CD4-positive, alpha-beta T cell treated with Interleukin-21 for 1 hour (primary cell): ENCODE measurements around the gene PCDH9.

Source experiments
- DNase-seq: peaks from one replicate; pipeline ENCODE4 v3.0.0-alpha.2; 2020

The PCDH9 gene

GRCh38 chr13:66424422-66424821 lies 805.7 kb downstream of the PCDH9 start:
- DNase-seq: no peak

DNA sequence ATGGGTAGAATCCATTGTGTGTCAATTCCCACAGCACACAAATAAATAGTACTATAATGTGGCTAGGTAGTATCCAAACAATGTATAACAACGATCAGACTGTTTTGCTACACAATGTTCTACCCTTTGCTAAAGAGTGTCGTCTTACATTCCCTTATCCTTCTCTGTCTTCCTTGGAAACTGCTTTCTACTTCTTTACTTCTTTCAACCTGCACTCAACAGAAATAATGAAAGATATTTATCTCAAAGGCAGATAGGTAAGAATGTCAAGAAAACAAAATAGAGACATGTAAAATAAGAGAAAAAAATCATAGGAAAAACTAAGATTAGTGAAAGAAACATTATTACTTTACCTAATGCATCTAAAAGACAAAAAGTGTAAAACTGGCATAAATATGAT lies 814.7 kb downstream of the PCDH9 start:
- DNase-seq: no peak

GRCh38 chr13:66414066-66414800 lies 815.9 kb downstream of the PCDH9 start:
- no peak for DNase-seq

DNA sequence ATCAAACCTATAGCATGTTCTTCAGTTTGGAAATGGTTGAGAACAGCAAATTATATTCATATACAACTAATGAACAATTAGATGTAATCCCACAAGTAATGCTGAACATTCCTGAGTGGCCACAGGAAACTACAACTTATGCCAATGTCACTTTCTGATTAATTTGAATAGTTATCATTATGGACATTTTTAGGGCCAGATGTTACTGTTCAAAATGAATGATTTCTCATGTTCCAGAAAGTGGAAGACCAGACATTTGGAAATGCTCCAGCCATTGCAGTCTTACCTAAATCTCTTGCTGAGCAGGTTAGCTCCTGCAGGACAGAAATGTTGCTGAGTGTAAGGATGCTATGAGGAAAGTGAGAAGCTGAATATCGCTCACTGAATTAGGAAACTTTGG lies 819.8 kb downstream of the PCDH9 start:
- no peak for DNase-seq

- DNase-seq: no peak
Measured at GRCh38 chr13:66409542-66409941, 820.6 kb downstream of the PCDH9 start.

GRCh38 chr13:66407128-66407527 lies 823.0 kb downstream of the PCDH9 start:
- no peak for DNase-seq

- no peak for DNase-seq
Measured at GRCh38 chr13:66405908-66406802, 824.0 kb downstream of the PCDH9 start.

- no peak for DNase-seq
Measured at GRCh38 chr13:66402546-66402945, 827.6 kb downstream of the PCDH9 start.

DNA sequence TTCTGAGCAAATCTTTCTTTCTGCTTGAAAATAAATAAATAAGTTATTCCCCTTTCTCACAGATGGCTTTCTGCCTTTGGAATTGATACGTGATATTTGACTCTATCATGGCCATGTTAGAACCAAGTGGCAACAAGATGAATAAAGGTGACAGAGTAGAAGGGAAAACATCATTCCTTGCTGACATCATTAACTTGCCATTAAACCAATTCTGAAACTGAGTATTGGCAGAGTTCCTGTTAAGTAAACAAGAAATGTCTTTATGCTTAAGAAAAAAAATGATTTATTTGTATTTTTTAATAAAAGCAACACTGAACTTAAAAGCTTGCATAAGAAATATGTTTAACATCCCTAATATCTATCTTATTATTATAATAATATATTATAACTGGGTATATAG lies 828.1 kb downstream of the PCDH9 start:
- no peak for DNase-seq

DNA sequence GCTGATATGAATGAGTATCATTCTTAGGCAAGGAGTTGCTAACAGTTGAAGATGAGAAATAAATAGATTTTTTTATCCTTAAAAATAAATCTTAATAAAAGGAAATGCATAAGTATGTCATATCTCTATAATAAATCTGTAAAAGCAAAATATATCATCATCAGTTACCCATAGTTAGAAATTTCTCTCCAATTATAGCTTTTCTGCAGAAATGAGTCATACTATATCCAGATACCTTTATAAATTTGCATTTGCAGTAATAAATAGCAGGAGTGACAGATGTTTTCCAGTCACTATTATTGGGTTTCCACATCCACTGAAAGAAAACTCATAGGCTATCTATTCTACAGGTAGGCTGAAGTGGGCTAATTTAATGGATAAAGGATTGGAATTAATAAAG lies 829.8 kb downstream of the PCDH9 start:
- DNase-seq: no peak

GRCh38 chr13:66399873-66400272 lies 830.3 kb downstream of the PCDH9 start:
- DNase-seq: no peak

DNA sequence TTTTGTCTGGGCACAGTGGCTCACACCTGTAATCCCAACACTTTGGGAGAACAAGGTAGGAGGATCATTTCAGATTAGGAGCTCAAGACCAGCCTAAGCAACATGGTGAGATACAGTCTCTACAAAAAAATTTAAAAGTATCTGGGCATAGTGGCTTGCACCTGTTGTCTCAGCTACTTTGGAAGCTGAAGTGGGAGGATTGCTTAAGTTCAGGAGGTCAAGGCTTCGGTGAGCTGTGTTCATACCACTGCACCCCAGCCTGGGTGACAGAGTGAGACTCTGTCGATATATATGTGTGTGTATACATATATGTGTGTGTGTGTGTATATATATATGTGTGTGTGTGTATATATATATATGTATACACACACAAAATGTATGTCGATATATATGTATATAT lies 833.0 kb downstream of the PCDH9 start:
- no peak for DNase-seq

DNA sequence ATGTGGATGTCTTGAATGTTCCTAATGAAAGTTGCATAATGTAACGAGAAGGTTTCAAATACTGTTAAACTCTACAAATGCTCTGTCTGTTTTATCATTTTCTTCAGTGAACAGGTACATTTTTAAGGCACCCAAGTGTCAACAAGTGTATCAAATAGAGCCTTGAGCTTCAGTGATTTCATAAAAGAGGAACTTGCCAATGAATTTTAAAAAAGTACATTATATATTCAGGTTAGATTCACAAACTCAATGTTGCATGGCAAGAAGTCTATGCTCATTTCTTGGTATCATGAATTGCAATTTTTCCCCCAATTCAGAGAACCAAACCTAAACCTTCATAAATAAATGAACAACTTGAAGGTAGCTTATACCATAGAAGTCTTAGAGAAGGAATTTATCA lies 838.8 kb downstream of the PCDH9 start:
- no peak for DNase-seq

- DNase-seq: no peak
Measured at GRCh38 chr13:66378894-66379293, 851.2 kb downstream of the PCDH9 start.

- DNase-seq: no peak
Measured at GRCh38 chr13:66377569-66377968, 852.6 kb downstream of the PCDH9 start.

DNA sequence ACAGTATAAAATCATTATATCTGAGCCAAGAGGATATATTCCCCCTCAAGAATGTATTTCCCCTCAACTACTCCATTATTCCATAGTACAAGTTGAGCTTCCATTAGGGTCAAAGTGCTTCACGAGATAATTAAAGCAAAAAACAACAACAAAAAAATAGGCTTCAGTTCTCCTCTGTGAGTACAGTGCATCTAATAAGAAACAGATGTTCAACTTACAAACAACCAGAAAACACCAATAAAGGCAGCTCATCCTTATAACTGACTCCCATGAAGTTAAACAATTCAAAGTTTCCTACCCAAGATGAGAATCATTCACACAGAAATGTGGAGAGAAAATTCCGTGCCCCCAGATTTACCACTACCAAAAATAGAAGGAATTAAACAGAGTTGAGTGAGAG lies 854.4 kb downstream of the PCDH9 start:
- no peak for DNase-seq

DNA sequence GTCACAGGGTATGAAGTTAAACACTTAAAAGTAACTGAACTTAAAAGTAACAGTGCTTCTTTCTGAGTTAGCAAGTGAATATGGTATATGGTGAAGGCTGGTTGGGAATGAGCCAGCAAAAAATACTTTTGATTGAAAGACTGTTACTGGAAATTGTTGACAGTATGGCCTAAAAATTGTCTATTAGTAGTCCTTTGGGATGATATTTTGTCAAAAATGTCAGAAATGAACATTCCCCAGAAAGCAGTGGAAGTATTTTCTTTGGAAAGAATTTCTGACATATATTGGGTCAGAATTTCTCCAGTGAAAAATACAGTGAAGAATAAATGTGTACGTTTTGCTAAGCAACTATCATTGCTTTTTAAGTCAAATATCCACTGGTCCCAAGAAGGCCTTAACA lies 860.5 kb downstream of the PCDH9 start:
- DNase-seq: no peak

DNA sequence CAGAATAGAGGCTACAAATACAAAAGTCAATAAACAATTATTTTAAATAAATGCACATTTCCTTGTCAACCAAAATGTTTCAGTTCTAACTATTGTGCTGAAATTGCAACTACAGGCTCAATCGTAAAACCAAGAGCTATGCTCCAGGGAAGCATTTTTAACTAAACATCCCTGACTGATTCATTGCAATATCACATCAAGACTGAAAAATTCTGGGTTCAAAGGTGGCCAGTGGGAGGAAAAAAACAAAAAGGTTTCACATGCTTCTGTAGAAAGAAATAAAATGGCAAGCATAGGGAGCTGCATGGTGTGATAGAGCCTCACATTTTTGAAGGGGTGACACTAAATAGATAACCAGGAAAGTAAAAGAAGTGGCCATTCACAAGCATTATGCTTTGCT lies 862.8 kb downstream of the PCDH9 start:
- no peak for DNase-seq

GRCh38 chr13:66365101-66365500 lies 865.0 kb downstream of the PCDH9 start:
- DNase-seq: no peak

DNA sequence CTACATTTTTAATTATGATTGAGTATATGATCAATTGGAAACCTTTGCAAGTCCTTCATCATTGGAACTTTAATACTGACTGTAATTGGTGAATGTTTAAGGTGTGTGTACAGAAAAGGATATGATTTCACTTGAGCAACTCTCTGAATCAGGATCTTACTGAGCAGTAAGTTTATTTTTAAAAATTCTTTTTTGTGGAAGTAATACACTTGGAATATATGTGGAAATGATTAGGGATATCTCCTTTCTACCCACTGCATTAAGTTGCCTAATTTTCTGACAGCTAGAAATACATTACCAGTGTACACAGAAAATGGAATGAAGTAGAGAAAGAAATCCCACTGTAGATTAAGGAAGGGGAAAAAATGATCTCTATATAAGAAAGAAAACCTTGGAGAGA lies 865.8 kb downstream of the PCDH9 start:
- DNase-seq: no peak

- DNase-seq: no peak
Measured at GRCh38 chr13:66362485-66362884, 867.7 kb downstream of the PCDH9 start.

DNA sequence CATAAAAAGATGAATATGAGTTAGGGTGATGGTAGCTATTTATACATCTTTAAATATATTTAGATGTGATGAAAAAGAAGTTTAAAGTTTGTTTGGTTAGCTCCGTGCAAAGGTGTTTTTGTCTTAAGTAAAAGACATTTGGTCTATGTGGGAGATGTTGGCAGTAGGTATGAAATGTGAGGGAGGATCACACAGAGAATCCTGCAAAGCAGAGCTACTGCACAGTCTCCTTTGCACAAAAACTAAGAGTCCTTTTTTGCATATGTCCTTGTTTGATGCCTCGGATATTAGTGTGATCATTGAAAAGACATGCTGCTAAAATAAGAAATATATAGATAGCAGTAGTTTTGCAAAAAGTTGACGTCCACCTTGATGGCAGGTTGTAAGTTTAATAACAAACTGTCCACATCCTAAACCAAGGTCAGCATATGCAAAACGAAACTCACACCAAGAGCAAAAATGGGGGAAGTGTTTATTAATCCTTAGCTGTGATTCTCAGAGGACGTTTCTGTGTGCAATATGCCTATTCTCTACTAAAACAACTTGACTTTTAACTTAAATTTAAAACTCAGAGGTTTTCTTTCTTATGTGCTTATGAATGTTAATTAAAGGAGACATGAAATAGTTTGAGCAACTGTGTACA lies 870.1 kb downstream of the PCDH9 start:
- no peak for DNase-seq

GRCh38 chr13:66359393-66359792 lies 870.7 kb downstream of the PCDH9 start:
- DNase-seq: no peak

GRCh38 chr13:66358564-66358963 lies 871.6 kb downstream of the PCDH9 start:
- no peak for DNase-seq
